ENCODE results near the gene TDRD1. TPM values are rescaled to one million over a fixed set of nuclear protein-coding genes. Genes with fewer than 3 reads are reported as not detected.

The TDRD1 gene
- total and polyA plus RNA-seq, 2 donors (not counting 1 experiment from before 2014, with no cell fraction given), result 0.10 to 0.22 TPM

DNA sequence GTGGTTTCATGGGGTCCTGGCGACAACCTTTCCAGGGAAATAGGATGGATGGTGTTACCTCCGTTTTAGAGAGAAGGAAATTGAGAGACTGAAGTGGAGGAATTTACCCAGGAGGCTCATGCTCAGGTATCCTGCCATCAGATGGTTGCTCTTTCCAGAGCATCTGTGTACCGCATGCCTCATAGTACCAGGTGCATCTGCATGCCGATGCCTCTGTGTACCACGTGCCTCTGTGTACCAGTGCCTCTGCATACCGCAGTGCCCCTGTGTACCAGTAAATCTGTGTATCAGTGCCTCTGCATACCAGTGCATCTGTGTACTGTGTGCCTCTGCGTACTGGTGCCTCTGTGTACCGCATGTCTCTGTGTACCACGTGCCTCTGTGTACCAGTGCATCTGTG is 63.1 kb downstream of the TDRD1 start:
- Histone ChIP-seq H3K4me3 (ENCODE audit: control extremely low read depth in 1 of 5, extremely low read depth in 1 of 5, insufficient read depth in 1 of 5, low read depth in 2 of 5, low read length in 4 of 5) (no peak overlapping the region), H3K4me1 (ENCODE audit: control insufficient read depth in 2 of 2, insufficient read depth in 2 of 2, low read length in 2 of 2) (peaks cover 10% of the 10 kb centered on the region in 2 donors), H3K4me2 (replicated peaks; ENCODE audit: low read depth, low read length, poor library complexity, severe bottlenecking) (no peak overlapping the region), H2AFZ (ENCODE audit: insufficient read depth, low read depth, low read length, poor library complexity, severe bottlenecking) (no peak overlapping the region), H4K20me1 (ENCODE audit: control insufficient read depth, insufficient read depth, low read length, poor library complexity, severe bottlenecking) (no peaks in the 10 kb centered on the region), H3K79me2 (ENCODE audit: control insufficient read depth, insufficient read depth, low read length) (no peaks in the 10 kb centered on the region), H3K9ac (ENCODE audit: low read length) (no peak overlapping the region), H3K9me3 (ENCODE audit: control extremely low read depth in 1 of 3, control insufficient read depth in 2 of 3, insufficient read depth in 1 of 3, low read length in 2 of 3) (no peaks in the 10 kb centered on the region), H3K27ac (ENCODE audit: low read length in 2 of 2) (no peak overlapping the region), H3K27me3 (replicated peaks in 1 of 4; ENCODE audit: control extremely low read depth in 1 of 4, control insufficient read depth in 3 of 4, insufficient read depth in 4 of 4, low read length in 3 of 4) (peaks cover 0 to 39% (median 18%) of the 10 kb centered on the region in 4 experiments), H3K36me3 (replicated peaks in 1 of 2; ENCODE audit: control extremely low read depth in 1 of 2, control insufficient read depth in 1 of 2, extremely low read depth in 1 of 2, insufficient read depth in 2 of 2, low read length in 1 of 2) (no peaks in the 10 kb centered on the region)
- WGBS (ENCODE audit: insufficient coverage), result 95% methylated on average over 9 of the region's 9 CpGs
- Mint-ChIP-seq H3K4me3 (no peak overlapping the region), H3K27me3 (peaks cover 55% of the 10 kb centered on the region), H3K4me1 (peaks cover 11% of the 10 kb centered on the region), H3K9me3 (ENCODE audit: insufficient read depth) (no peaks in the 10 kb centered on the region), H3K27ac (no peak overlapping the region)
- POLR2A ChIA-PET, result no interaction called here
- intact Hi-C loops (cut with micrococcal nuclease), result no loop called here
- TF ChIP-seq, protein P1, sequence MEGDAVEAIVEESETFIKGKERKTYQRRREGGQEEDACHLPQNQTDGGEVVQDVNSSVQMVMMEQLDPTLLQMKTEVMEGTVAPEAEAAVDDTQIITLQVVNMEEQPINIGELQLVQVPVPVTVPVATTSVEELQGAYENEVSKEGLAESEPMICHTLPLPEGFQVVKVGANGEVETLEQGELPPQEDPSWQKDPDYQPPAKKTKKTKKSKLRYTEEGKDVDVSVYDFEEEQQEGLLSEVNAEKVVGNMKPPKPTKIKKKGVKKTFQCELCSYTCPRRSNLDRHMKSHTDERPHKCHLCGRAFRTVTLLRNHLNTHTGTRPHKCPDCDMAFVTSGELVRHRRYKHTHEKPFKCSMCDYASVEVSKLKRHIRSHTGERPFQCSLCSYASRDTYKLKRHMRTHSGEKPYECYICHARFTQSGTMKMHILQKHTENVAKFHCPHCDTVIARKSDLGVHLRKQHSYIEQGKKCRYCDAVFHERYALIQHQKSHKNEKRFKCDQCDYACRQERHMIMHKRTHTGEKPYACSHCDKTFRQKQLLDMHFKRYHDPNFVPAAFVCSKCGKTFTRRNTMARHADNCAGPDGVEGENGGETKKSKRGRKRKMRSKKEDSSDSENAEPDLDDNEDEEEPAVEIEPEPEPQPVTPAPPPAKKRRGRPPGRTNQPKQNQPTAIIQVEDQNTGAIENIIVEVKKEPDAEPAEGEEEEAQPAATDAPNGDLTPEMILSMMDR (IDR thresholded peaks at IDR 0.05), result no peak
- TF ChIP-seq EZH2 (IDR thresholded peaks at IDR 0.05; ENCODE audit: borderline replicate concordance, insufficient read depth, low read depth, low read length, poor library complexity, severe bottlenecking), result no peak
- ATAC-seq (ENCODE audit: low read depth) (no peak), DNase-seq (no peak)
- CTCF ChIA-PET, result no interaction called here

DNA sequence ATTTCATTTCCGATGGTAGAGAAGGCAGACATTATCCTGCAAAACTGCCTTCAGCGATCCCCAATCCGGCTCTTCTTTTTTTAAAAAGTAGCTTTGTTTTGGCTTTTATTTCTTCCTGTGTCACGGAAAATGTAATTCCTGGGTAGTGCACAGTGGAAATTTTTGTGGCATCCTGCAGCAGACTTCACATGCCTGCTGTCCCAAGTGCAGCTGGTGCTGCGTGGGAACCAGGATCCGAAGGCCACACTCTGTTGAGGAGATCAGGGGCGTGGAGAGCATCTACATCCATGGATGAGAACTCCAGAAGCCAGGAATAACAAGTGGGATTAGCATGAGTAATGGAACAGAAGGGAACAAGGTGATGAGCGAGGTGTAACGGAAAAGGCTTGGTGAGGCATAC is 64.5 kb downstream of the TDRD1 start:
- no peaks in the 10 kb centered on the region for H3K36me3 ChIP-seq (replicated peaks in 1 of 2; ENCODE audit: control extremely low read depth in 1 of 2, control insufficient read depth in 1 of 2, extremely low read depth in 1 of 2, insufficient read depth in 2 of 2, low read length in 1 of 2)
- no peak for ATAC-seq (ENCODE audit: low read depth)
- peaks cover 6 to 10% of the 10 kb centered on the region in 2 donors for H3K4me1 ChIP-seq (ENCODE audit: control insufficient read depth in 2 of 2, insufficient read depth in 2 of 2, low read length in 2 of 2)
- Mint-ChIP-seq H3K27me3 (peaks cover 53% of the 10 kb centered on the region), H3K4me1 (peaks cover 6% of the 10 kb centered on the region), H3K4me3 (no peak overlapping the region), H3K27ac (no peak overlapping the region), H3K9me3 (ENCODE audit: insufficient read depth) (no peaks in the 10 kb centered on the region)
- peaks cover 0 to 33% (median 10%) of the 10 kb centered on the region in 4 experiments for H3K27me3 ChIP-seq (replicated peaks in 1 of 4; ENCODE audit: control extremely low read depth in 1 of 4, control insufficient read depth in 3 of 4, insufficient read depth in 4 of 4, low read length in 3 of 4)
- no peak overlapping the region for H3K4me2 ChIP-seq (replicated peaks; ENCODE audit: low read depth, low read length, poor library complexity, severe bottlenecking)
- no peaks in the 10 kb centered on the region for H4K20me1 ChIP-seq (ENCODE audit: control insufficient read depth, insufficient read depth, low read length, poor library complexity, severe bottlenecking)
- no peak overlapping the region for H2AFZ ChIP-seq (ENCODE audit: insufficient read depth, low read depth, low read length, poor library complexity, severe bottlenecking)
- H3K79me2 ChIP-seq (ENCODE audit: control insufficient read depth, insufficient read depth, low read length), result no peaks in the 10 kb centered on the region
- ChIA-PET CTCF (no interaction called here), POLR2A (no interaction called here)
- 82% methylated on average over 6 of the region's 9 CpGs for whole genome bisulfite sequencing (ENCODE audit: insufficient coverage)
- H3K27ac ChIP-seq (ENCODE audit: low read length in 2 of 2), result no peak overlapping the region
- no peak overlapping the region for H3K4me3 ChIP-seq (ENCODE audit: control extremely low read depth in 1 of 5, extremely low read depth in 1 of 5, insufficient read depth in 1 of 5, low read depth in 2 of 5, low read length in 4 of 5)
- H3K9ac ChIP-seq (ENCODE audit: low read length), result no peak overlapping the region
- no peak for DNase-seq
- intact Hi-C loops (cut with micrococcal nuclease), result no loop called here
- TF ChIP-seq, protein P1 (IDR thresholded peaks at IDR 0.05), result no peak
- TF ChIP-seq EZH2 (IDR thresholded peaks at IDR 0.05; ENCODE audit: borderline replicate concordance, insufficient read depth, low read depth, low read length, poor library complexity, severe bottlenecking), result no peak
- H3K9me3 ChIP-seq (ENCODE audit: control extremely low read depth in 1 of 3, control insufficient read depth in 2 of 3, insufficient read depth in 1 of 3, low read length in 2 of 3), result no peaks in the 10 kb centered on the region

Data from B cell (primary cell).